ACHN (cell line): Measurements from ENCODE around the gene PRKCZ.

Experiments
- DNase-seq: peaks from one replicate; pipeline ENCODE4 v3.0.0-alpha.2; 2015
- in situ Hi-C: cut with HindIII; loops from 2 replicates; pipeline ENCODE4 v1.10.0; 2017; ENCODE audit warnings: low sequenced_read_pairs, low pct_ligation_motif_present, low pct_unique_long_range_greater_than_20kb

The PRKCZ gene

DNA sequence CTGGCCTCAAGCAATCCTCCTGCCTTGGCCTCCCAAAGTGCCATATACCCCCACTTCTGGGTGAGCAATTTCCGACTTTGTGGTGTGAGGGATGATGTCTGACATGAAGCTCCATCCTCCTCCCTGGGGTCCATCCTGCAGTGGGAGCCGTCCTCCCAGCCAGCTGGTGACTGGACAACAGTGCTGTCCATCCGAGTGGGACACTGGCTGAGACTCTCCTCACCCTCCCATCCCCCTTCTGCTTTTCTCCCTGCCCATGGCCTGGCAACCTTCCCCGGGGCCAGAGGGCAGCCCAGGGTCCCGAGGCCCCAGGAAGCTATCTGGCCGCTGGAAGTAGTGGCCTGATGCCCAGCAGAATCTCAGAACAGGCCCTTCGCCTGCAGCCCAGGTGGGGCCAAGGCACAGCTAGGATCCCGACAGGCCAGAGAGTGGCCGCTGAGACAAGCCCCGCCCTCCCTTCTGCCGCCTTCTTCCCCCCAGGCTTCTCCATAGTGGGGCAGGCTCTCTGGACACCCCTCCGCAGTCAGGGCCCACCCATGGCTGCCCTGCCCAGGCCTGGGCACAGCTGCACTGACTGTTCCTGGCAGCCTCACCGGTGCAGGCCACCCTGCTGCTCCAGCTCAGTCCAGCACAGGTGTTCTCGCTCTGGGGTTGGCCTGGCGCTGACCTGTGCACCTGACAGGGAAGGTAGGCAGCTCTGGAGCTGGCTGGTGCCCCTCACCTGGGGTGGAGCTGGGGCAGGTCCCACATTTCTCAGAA, 152.8 kb downstream of the PRKCZ start:
- in situ Hi-C loops: loop anchor here (25.0 kb wide), 1 partner anchor 184 kb away; the partner anchor contains the start of genes MORN1 and RER1
- DNase-seq: no peak

DNA sequence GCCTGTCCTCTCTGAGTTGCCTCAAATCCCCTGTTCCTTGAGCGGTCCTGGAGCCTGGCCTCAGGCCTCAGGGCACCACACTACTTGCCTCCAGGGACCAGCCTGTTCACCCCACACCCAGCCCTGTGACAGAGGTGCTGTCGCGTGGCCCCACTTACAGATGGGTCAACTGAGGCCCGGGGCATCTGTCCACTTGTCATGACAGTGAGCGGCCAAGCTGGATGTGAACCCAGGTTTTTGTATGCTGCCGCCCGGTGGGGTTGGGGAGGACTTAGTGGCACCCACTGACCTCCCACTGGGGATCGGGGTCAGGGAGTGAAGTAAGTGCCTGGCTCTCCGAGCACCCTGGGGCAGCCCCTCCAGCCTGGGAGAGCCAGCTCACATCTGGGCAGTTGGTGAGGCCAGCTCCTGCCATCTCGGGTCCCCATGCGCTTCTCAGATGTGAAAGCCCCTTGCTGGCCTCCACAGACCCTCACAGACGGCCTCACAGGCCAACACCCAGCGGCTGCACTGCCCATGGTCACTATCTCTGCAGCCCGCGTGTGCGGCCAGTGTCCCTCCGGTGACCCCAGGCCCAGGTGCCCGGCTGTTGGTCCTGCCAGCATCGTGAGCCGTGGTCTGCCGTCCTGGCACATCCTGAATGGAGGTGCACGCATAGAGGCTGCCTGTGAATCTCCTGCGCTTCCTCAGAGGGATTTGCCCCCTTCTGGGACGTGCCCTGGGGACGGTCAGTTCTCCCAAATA, 153.6 kb downstream of the PRKCZ start:
- no peak for DNase-seq
- in situ Hi-C loops: loop anchor here (25.0 kb wide), 1 partner anchor 183 kb away; the partner anchor contains the start of genes MORN1 and RER1

DNA sequence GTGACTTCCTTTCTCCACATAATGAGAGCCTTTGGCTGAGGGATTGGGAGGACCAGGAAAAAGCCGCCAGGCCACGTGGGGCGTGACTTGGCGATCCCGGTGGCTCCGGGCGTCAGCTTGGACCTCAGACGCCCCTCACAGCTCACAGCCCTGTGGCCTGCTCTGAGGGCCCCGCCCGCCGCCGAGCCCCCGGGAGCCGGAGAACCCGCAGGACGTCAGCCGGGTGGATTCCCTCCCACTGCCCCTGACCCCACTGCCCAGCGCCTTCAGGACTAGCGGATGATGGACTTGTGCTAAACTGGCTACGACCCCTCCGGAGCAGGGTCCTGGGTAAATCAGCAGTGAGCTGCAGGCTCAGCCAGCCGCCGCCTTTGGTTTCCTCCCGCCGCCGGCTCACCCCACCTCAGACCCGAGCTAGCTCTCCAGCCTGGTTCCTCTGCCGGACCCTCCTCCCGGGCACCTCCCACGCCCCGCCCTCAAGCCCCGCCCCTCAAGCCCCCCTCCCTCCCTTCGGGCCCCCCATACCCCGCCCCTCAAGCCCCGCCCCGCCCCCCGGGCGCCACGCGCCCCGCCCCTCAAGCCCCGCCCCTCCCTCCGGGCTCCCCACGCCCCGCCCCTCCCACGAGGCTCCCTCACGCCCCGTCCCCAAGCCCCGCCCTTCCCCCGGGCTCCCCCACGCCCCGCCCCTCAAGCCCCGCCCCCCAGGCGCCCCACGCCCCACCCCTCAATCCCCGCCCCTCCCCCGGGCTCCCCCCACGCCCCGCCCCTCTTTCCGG, 154.4 kb downstream of the PRKCZ start:
- peak; percentile 63 for DNase-seq

DNA sequence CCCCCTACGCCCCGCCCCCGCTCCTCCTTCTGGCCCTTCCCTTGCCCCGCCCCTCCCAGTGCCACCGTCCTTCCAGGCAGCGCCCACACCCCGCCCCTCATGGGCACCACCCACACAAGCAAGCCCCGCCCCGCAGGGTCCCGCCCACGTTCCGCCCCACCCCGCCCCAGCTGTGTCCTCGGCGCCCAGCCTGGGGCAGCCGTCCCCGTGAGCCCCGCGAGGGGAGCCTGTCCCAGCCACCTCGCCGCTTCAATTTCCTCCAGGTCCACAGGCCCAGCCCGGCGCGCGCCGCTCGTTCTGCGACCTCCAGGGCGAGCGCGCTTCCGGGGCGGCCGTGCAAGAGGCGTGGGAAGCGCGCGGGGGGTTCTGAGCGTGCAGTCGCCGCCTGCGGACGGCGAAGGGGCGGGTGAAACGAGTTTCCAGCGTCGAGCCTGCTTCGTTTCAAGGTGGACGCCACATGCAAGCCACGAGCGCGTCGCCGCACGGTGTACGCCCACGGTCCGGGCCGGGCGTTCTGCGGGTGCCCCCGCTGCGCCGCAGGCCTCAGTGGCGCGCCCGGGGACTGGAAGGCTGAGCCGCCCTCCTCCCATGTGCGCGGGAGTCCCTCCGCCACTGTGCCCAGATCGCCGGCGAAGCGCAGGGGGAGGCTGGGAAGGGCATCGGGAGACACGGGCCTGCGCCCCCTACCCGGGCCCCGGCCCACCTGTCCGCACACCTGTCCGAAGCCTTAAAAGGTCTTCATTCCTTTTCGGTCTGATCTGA, 155.2 kb downstream of the PRKCZ start:
- in situ Hi-C loops: loop anchor here (25.0 kb wide), 1 partner anchor 182 kb away; the partner anchor contains the start of genes MORN1 and RER1
- DNase-seq: peak; percentile 81

More for the DNA sequence above, 154.4 kb downstream of the PRKCZ start:
- in situ Hi-C loops: loop anchor here (25.0 kb wide), 1 partner anchor 183 kb away; the partner anchor contains the start of genes MORN1 and RER1

GRCh38 chr1:2206813-2207487, 156.7 kb downstream of the PRKCZ start:
- no peak for DNase-seq
- in situ Hi-C loops: loop anchor here (25.0 kb wide), 1 partner anchor 180 kb away; the partner anchor contains the start of genes MORN1 and RER1

- in situ Hi-C loops: loop anchor here (25.0 kb wide), 1 partner anchor 179 kb away; the partner anchor contains the start of genes MORN1 and RER1
- DNase-seq: peak; percentile 87
These were observed 158.4 kb downstream of the PRKCZ start for GRCh38 chr1:2208309-2209239.

DNA sequence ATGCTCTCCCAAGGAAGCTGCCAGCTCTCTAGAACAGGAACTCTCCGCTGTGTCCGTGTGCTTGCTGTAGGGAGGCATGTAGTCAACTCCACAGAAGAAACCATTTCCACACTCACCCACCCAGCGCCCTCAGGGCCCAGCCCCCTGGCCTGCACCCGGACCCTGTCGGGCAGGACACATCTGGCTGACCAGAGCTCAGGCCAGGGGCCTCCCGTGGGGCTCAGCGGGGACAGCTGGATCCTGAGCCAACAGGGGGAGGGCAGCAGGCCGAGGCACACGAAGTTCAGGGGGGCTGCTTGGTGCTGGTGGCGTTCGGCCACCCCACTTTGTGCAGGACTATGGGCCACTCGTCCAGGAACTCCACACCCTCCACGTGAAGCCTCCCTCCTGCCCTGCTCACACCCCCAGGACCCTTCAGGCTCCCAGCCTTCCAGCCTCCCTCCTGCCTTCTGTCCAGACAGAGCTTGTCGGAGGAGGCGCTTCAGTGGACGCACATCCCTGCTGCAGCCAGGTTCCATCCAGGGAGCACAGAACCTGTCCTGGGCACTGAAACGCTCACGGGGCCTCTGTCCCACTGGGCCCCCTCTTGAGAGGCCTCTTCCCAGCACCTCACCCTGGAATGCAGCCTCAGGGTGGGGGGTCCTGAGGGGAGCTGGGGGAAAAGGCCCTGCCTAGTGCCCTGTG, 159.3 kb downstream of the PRKCZ start:
- DNase-seq: no peak

GRCh38 chr1:2210084-2210653, 160.0 kb downstream of the PRKCZ start:
- in situ Hi-C loops: loop anchor here (25.0 kb wide), 1 partner anchor 177 kb away; the partner anchor contains the start of genes MORN1 and RER1

More for the DNA sequence above, 159.3 kb downstream of the PRKCZ start:
- in situ Hi-C loops: loop anchor here (25.0 kb wide), 1 partner anchor 178 kb away; the partner anchor contains the start of genes MORN1 and RER1

GRCh38 chr1:2210786-2211185, 160.6 kb downstream of the PRKCZ start:
- in situ Hi-C loops: loop anchor here (25.0 kb wide), 1 partner anchor 177 kb away; the partner anchor contains the start of genes MORN1 and RER1
- DNase-seq: no peak

More at GRCh38 chr1:2210084-2210653, 160.0 kb downstream of the PRKCZ start:
- DNase-seq: no peak

GRCh38 chr1:2212274-2212531, 162.0 kb downstream of the PRKCZ start:
- in situ Hi-C loops: loop anchor here (25.0 kb wide), 1 partner anchor 175 kb away; the partner anchor contains the start of genes MORN1 and RER1
- no peak for DNase-seq

DNA sequence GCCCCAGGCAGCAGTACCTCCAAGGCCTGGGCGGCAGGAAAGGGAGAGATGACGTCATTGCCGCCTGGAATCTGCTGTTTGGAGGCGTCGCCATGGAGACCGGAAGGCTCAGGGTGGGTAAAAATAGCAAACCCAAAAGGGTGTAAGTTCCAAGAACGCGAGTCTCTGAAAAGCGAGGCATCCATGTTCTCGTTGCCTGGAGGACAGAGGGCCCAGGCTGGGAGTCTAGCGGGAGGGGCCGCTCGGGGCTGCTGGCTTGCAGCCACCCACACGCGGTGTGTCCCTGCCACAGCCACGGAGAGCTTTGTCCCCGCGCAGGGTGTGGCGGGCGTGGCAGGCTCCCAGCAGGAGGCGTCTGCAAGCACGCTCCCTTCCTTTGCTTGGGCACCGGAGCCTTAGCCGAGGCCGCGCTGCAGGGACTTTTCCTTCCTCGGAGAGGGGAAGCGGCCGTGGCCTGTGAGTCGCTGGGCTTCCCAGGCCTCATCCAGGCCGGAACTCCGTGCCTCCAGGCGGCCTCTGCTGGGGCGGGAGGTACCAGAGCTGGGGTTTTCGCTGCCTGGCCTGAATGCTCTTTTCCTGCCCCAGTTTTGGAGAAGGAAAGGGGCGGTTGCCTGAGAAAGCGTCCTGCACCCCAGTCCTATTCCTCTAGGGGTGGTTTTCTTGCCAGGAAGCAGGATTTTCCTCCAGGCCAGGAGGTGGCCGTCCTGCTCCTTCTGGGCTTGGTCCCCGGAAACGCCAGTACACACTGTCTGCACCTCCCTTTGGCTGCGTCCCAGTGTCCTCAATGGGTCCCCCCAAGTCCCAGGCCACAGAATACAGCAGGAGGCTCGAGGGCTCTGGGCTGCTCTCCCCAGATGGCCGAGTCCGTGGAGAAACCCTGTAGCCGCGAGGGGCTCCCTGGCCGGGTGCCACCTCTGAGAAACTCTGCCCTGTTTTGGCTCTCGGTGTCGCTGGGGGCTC, 162.6 kb downstream of the PRKCZ start:
- peak; percentile 89 for DNase-seq
- in situ Hi-C loops: loop anchor here (25.0 kb wide), 1 partner anchor 174 kb away; the partner anchor contains the start of genes MORN1 and RER1

- in situ Hi-C loops: loop anchor here (25.0 kb wide), 1 partner anchor 173 kb away; the partner anchor contains the start of genes MORN1 and RER1
- DNase-seq: no peak
These were observed 163.6 kb downstream of the PRKCZ start for GRCh38 chr1:2213576-2214505.

GRCh38 chr1:2214541-2215241, 164.5 kb downstream of the PRKCZ start:
- DNase-seq: no peak
- in situ Hi-C loops: loop anchor here (25.0 kb wide), 1 partner anchor 173 kb away; the partner anchor contains the start of genes MORN1 and RER1
